Measurements from ENCODE around the gene GAMT.

Gene GAMT

GRCh38 chr19:1411255-1412191 is 10.2 kb upstream of the GAMT start:
- TF ChIP-seq CTCF (IDR thresholded peaks at IDR 0.05): no peak

GRCh38 chr19:1410789-1411188 is 9.4 kb upstream of the GAMT start:
- TF ChIP-seq CTCF (IDR thresholded peaks at IDR 0.05): no peak

- TF ChIP-seq CTCF (IDR thresholded peaks at IDR 0.05): no peak
These were observed 8.9 kb upstream of the GAMT start for GRCh38 chr19:1410136-1410786.

- TF ChIP-seq CTCF (IDR thresholded peaks at IDR 0.05): no peak
These were observed 8.1 kb upstream of the GAMT start for GRCh38 chr19:1409204-1410005.

- TF ChIP-seq CTCF (IDR thresholded peaks at IDR 0.05): no peak
These were observed 7.2 kb upstream of the GAMT start for GRCh38 chr19:1408300-1409203.

- no peak for TF ChIP-seq CTCF (IDR thresholded peaks at IDR 0.05)
These were observed 6.4 kb upstream of the GAMT start, which contains the start of gene DAZAP1 for GRCh38 chr19:1407528-1408299. Gene DAZAP1, plus strand, starts transcription at chr19:1407586. Its CDS starts 188 bp downstream, at chr19:1407774.
